ENCODE measurements around the gene HM13. TPM values are rescaled to one million over a fixed set of nuclear protein-coding genes. Genes with fewer than 3 reads are reported as not detected.

The HM13 gene
- total and polyA plus RNA-seq, 9 of the 15 experiments (the other 6 are each of a cell fraction or from before 2014, with no cell fraction given): 7.7 to 136 (median 74.5) TPM

GRCh38 chr20:31514154-31515071, at the start of gene HM13 (continued):
- TF ChIP-seq CHD7 (IDR thresholded peaks at IDR 0.05; ENCODE audit: low read depth, low read length): no peak
- peak; percentile 75 for TF ChIP-seq FIP1L1 (IDR thresholded peaks at IDR 0.05; ENCODE audit: low read depth, low read length, poor library complexity, severe bottlenecking)
- no peak for TF ChIP-seq REST (IDR thresholded peaks at IDR 0.05; ENCODE audit: borderline replicate concordance)
- 0 out of 2 replicates have a peak, but pooled peaks have one; percentile 63 for TF ChIP-seq REST (CRISPR knock-in tag; IDR thresholded peaks at IDR 0.05; ENCODE audit: low read depth)
- TF ChIP-seq FOXA3 (CRISPR knock-in tag; conservative IDR thresholded peaks at IDR 0.05 in 1 of 2, IDR thresholded peaks at IDR 0.05 in 1 of 2): no peak; a peak in 1 of 4 replicates
